ENCODE measurements around the gene FBXL17. TPM values are rescaled to one million over a fixed set of nuclear protein-coding genes. Genes with fewer than 3 reads are reported as not detected.

The FBXL17 gene
- total and polyA plus RNA-seq, 2 donors (not counting 1 experiment from before 2014, with no cell fraction given), result 7.3 to 40.3 TPM

DNA sequence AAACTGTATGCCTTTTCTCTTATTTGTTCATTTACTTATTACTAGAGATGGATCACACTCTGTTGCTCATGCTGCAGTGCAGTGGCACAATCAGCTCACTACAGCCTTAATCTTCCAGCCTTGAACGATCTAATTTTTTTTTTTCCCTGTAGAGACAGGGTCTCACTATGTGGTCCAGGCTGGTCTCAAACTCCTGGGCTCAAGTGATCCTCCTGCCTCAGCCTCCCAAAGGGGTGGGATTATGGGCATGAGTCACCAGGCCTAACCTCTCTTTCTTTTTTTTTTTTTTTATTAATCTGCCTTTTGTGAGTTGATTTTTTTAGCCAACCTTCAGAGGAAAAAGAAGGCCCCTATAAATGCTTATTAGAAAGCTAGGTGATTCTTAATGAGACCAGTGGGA, 303.0 kb downstream of the FBXL17 start:
- H2AFZ ChIP-seq (ENCODE audit: insufficient read depth, low read depth, low read length, poor library complexity, severe bottlenecking), result no peak overlapping the region
- H3K79me2 ChIP-seq (ENCODE audit: control insufficient read depth, insufficient read depth, low read length), result no peaks in the 10 kb centered on the region
- H3K4me1 ChIP-seq (ENCODE audit: control insufficient read depth in 2 of 2, insufficient read depth in 2 of 2, low read length in 2 of 2), result no peaks in the 10 kb centered on the region
- H3K27me3 Mint-ChIP-seq, result no peaks in the 10 kb centered on the region
- ChIA-PET POLR2A (no interaction called here), CTCF (no interaction called here)
- H3K9me3 Mint-ChIP-seq (ENCODE audit: insufficient read depth), result peaks cover 2% of the 10 kb centered on the region
- H4K20me1 ChIP-seq (ENCODE audit: control insufficient read depth, insufficient read depth, low read length, poor library complexity, severe bottlenecking), result no peaks in the 10 kb centered on the region
- H3K36me3 ChIP-seq (replicated peaks in 1 of 2; ENCODE audit: control extremely low read depth in 1 of 2, control insufficient read depth in 1 of 2, extremely low read depth in 1 of 2, insufficient read depth in 2 of 2, low read length in 1 of 2), result no peaks in the 10 kb centered on the region
- H3K9ac ChIP-seq (ENCODE audit: low read length), result no peak overlapping the region
- H3K27me3 ChIP-seq (replicated peaks in 1 of 4; ENCODE audit: control extremely low read depth in 1 of 4, control insufficient read depth in 3 of 4, insufficient read depth in 4 of 4, low read length in 3 of 4), result no peaks in the 10 kb centered on the region
- DNase-seq (no peak), ATAC-seq (ENCODE audit: low read depth) (no peak)
- TF ChIP-seq EZH2 (IDR thresholded peaks at IDR 0.05; ENCODE audit: borderline replicate concordance, insufficient read depth, low read depth, low read length, poor library complexity, severe bottlenecking), result no peak
- no peak for TF ChIP-seq CTCF (IDR thresholded peaks at IDR 0.05)
- WGBS (ENCODE audit: insufficient coverage), result 83% methylated on average over 1 of the region's 1 CpG
- peaks cover 0 to 3% (median 2%) of the 10 kb centered on the region in 3 donors for H3K9me3 ChIP-seq (ENCODE audit: control extremely low read depth in 1 of 3, control insufficient read depth in 2 of 3, insufficient read depth in 1 of 3, low read length in 2 of 3)
- no peak overlapping the region for H3K27ac Mint-ChIP-seq
- H3K27ac ChIP-seq (ENCODE audit: low read length in 2 of 2), result no peak overlapping the region
- intact Hi-C loops (cut with micrococcal nuclease), result no loop called here
- H3K4me3 ChIP-seq (ENCODE audit: control extremely low read depth in 1 of 5, extremely low read depth in 1 of 5, insufficient read depth in 1 of 5, low read depth in 2 of 5, low read length in 4 of 5), result no peak overlapping the region
- no peak overlapping the region for H3K4me2 ChIP-seq (replicated peaks; ENCODE audit: low read depth, low read length, poor library complexity, severe bottlenecking)
- H3K4me1 Mint-ChIP-seq, result no peaks in the 10 kb centered on the region
- no peak overlapping the region for H3K4me3 Mint-ChIP-seq

DNA sequence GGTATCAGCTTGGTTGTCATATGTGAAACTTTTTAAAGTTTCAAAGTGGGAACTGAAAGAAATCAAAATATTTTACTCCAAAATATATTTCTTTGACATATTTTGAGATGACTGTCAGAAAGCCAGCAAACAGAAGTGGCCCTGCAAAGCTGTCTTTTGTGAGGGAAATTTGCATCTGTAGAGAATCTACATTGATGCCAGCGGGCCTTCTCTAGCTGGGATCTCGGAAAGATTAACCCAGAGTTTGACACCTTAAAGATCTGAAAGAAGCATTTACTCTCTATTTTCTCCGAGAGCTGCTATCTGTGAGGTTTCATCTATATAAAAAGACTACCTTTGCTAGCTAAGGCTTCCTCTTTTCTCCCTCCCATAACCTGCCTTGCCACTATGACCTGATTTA, 303.6 kb downstream of the FBXL17 start:
- no peaks in the 10 kb centered on the region for H3K36me3 ChIP-seq (replicated peaks in 1 of 2; ENCODE audit: control extremely low read depth in 1 of 2, control insufficient read depth in 1 of 2, extremely low read depth in 1 of 2, insufficient read depth in 2 of 2, low read length in 1 of 2)
- WGBS (ENCODE audit: insufficient coverage), result 100% methylated on average over 2 of the region's 3 CpGs
- ChIA-PET CTCF (no interaction called here), POLR2A (no interaction called here)
- intact Hi-C loops (cut with micrococcal nuclease), result no loop called here
- no peak for TF ChIP-seq CTCF (IDR thresholded peaks at IDR 0.05)
- TF ChIP-seq EZH2 (IDR thresholded peaks at IDR 0.05; ENCODE audit: borderline replicate concordance, insufficient read depth, low read depth, low read length, poor library complexity, severe bottlenecking), result no peak
- H3K79me2 ChIP-seq (ENCODE audit: control insufficient read depth, insufficient read depth, low read length), result no peaks in the 10 kb centered on the region
- ATAC-seq (ENCODE audit: low read depth) (no peak), DNase-seq (no peak)
- H3K4me2 ChIP-seq (replicated peaks; ENCODE audit: low read depth, low read length, poor library complexity, severe bottlenecking), result no peak overlapping the region
- H3K9ac ChIP-seq (ENCODE audit: low read length), result no peak overlapping the region
- no peaks in the 10 kb centered on the region for H3K27me3 ChIP-seq (replicated peaks in 1 of 4; ENCODE audit: control extremely low read depth in 1 of 4, control insufficient read depth in 3 of 4, insufficient read depth in 4 of 4, low read length in 3 of 4)
- H3K27me3 Mint-ChIP-seq, result no peaks in the 10 kb centered on the region
- H3K9me3 ChIP-seq (ENCODE audit: control extremely low read depth in 1 of 3, control insufficient read depth in 2 of 3, insufficient read depth in 1 of 3, low read length in 2 of 3), result peaks cover 0 to 3% (median 3%) of the 10 kb centered on the region in 3 donors
- no peaks in the 10 kb centered on the region for H3K4me1 Mint-ChIP-seq
- H3K4me1 ChIP-seq (ENCODE audit: control insufficient read depth in 2 of 2, insufficient read depth in 2 of 2, low read length in 2 of 2), result no peaks in the 10 kb centered on the region
- H3K4me3 Mint-ChIP-seq, result no peak overlapping the region
- no peak overlapping the region for H3K27ac Mint-ChIP-seq
- H3K4me3 ChIP-seq (ENCODE audit: control extremely low read depth in 1 of 5, extremely low read depth in 1 of 5, insufficient read depth in 1 of 5, low read depth in 2 of 5, low read length in 4 of 5), result no peak overlapping the region
- peaks cover 2% of the 10 kb centered on the region for H3K9me3 Mint-ChIP-seq (ENCODE audit: insufficient read depth)
- no peak overlapping the region for H3K27ac ChIP-seq (ENCODE audit: low read length in 2 of 2)
- no peak overlapping the region for H2AFZ ChIP-seq (ENCODE audit: insufficient read depth, low read depth, low read length, poor library complexity, severe bottlenecking)
- no peaks in the 10 kb centered on the region for H4K20me1 ChIP-seq (ENCODE audit: control insufficient read depth, insufficient read depth, low read length, poor library complexity, severe bottlenecking)
